Measurements from ENCODE around the gene MATN1. TPM values are rescaled to one million over a fixed set of nuclear protein-coding genes. Genes with fewer than 3 reads are reported as not detected.

Gene MATN1
- total RNA-seq, 1 experiment from 2014 or later = 0.24 TPM

DNA sequence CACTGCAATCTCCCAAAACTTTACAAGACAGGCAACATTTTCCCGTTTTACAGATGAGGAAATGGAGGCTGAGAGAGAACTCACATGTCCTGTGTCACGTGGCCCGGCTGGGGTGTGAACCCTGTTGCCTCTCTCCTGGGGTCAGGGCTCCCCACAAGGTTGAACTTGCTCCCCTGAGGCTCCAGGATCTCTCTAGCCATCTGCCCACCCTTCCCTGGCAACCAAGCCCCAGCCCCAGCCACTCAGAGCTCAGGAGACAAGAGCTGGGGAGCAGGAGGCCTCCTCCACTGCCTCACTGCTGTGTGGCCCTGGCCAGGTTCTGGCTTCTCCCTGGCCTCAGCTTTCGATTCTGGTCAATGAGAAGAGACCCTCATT, 22.4 kb upstream of the MATN1 start:
- H3K4me3 Mint-ChIP-seq = no peak overlapping the region
- H3K36me3 Mint-ChIP-seq = no peaks in the 10 kb centered on the region
- ChIA-PET POLR2A (no interaction called here), CTCF (interaction anchor here (1.1 to 3.3 kb wide), 3 partner anchors 34 to 56 kb away, joined by 3 to 10 read pairs (median 8); no protein-coding TSS in a partner anchor)
- ATAC-seq = no peak
- H3K4me1 Mint-ChIP-seq = peaks cover 39% of the 10 kb centered on the region
- H3K9me3 Mint-ChIP-seq = no peaks in the 10 kb centered on the region
- H3K27me3 Mint-ChIP-seq (ENCODE audit: low read depth) = no peaks in the 10 kb centered on the region
- DNase-seq (ENCODE audit: low spot score) = no peak
- TF ChIP-seq, protein P1, sequence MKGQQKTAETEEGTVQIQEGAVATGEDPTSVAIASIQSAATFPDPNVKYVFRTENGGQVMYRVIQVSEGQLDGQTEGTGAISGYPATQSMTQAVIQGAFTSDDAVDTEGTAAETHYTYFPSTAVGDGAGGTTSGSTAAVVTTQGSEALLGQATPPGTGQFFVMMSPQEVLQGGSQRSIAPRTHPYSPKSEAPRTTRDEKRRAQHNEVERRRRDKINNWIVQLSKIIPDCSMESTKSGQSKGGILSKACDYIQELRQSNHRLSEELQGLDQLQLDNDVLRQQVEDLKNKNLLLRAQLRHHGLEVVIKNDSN (CRISPR knock-in tag; IDR thresholded peaks at IDR 0.05) = no peak
- no peak for TF ChIP-seq SMAD3 (CRISPR knock-in tag; IDR thresholded peaks at IDR 0.05; ENCODE audit: borderline replicate concordance)
- no peak for TF ChIP-seq EMX1 (CRISPR knock-in tag; IDR thresholded peaks at IDR 0.05)
- TF ChIP-seq, protein P2, sequence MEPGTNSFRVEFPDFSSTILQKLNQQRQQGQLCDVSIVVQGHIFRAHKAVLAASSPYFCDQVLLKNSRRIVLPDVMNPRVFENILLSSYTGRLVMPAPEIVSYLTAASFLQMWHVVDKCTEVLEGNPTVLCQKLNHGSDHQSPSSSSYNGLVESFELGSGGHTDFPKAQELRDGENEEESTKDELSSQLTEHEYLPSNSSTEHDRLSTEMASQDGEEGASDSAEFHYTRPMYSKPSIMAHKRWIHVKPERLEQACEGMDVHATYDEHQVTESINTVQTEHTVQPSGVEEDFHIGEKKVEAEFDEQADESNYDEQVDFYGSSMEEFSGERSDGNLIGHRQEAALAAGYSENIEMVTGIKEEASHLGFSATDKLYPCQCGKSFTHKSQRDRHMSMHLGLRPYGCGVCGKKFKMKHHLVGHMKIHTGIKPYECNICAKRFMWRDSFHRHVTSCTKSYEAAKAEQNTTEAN (CRISPR knock-in tag; IDR thresholded peaks at IDR 0.05) = no peak
- no peak for TF ChIP-seq ATF1 (CRISPR knock-in tag; IDR thresholded peaks at IDR 0.05)
- no peak for TF ChIP-seq CBFB (CRISPR knock-in tag; IDR thresholded peaks at IDR 0.05; ENCODE audit: low read depth)
- no peak for TF ChIP-seq RELA (CRISPR knock-in tag; IDR thresholded peaks at IDR 0.05; ENCODE audit: borderline replicate concordance)
- TF ChIP-seq JUN (CRISPR knock-in tag; IDR thresholded peaks at IDR 0.05) = no peak
- TF ChIP-seq, protein P3, sequence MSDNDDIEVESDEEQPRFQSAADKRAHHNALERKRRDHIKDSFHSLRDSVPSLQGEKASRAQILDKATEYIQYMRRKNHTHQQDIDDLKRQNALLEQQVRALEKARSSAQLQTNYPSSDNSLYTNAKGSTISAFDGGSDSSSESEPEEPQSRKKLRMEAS (CRISPR knock-in tag; IDR thresholded peaks at IDR 0.05) = no peak
- TF ChIP-seq MXD4 (CRISPR knock-in tag; IDR thresholded peaks at IDR 0.05; ENCODE audit: borderline replicate concordance) = no peak
- TF ChIP-seq, protein P4, sequence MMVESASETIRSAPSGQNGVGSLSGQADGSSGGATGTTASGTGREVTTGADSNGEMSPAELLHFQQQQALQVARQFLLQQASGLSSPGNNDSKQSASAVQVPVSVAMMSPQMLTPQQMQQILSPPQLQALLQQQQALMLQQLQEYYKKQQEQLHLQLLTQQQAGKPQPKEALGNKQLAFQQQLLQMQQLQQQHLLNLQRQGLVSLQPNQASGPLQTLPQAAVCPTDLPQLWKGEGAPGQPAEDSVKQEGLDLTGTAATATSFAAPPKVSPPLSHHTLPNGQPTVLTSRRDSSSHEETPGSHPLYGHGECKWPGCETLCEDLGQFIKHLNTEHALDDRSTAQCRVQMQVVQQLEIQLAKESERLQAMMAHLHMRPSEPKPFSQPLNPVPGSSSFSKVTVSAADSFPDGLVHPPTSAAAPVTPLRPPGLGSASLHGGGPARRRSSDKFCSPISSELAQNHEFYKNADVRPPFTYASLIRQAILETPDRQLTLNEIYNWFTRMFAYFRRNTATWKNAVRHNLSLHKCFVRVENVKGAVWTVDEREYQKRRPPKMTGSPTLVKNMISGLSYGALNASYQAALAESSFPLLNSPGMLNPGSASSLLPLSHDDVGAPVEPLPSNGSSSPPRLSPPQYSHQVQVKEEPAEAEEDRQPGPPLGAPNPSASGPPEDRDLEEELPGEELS (CRISPR knock-in tag; IDR thresholded peaks at IDR 0.05) = no peak
- no peak overlapping the region for H3K27ac Mint-ChIP-seq

DNA sequence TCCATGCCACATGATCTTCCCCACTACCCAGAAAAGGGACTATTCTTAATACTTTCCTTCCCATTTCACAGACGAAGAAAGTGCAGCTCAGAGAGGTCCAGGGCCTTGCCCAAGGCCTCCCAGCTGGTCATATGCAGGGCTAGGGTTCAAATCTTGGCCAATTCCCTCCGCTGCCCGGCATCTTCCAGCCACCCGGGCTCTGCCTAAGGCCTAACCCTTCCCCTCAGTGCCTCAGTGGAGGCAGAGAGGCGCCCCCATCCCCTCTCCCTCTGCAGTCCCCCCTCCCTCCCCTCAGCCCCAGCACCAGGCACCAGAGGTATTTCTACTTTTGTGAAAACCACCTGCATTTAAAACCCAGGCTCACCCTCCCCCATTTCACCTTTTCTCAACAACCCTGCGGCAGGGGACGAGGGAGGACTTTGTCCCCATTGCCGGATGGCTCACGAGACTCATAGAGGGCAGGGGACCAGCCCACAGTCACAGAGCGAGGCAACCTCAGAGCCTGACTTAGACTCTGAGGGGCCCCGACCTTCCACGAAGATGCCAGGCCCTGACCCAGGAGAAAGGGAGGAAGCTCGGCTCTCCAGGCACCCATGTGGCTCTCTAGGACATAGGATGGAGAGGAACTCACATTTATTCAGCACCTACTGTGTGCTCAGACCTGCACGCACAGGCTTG, 21.9 kb upstream of the MATN1 start:
- ATAC-seq = no peak
- POLR2A ChIA-PET = no interaction called here
- Mint-ChIP-seq H3K4me1 (peaks cover 41% of the 10 kb centered on the region), H3K36me3 (no peaks in the 10 kb centered on the region), H3K27me3 (ENCODE audit: low read depth) (no peaks in the 10 kb centered on the region), H3K4me3 (no peak overlapping the region), H3K27ac (no peak overlapping the region), H3K9me3 (no peaks in the 10 kb centered on the region)
- DNase-seq (ENCODE audit: low spot score) = no peak
- CTCF ChIA-PET = interaction anchor here (0.6 to 3.3 kb wide), 5 partner anchors 26 to 1775 kb away, joined by 3 to 10 read pairs (median 3); no protein-coding TSS in a partner anchor
- TF ChIP-seq, protein P5, sequence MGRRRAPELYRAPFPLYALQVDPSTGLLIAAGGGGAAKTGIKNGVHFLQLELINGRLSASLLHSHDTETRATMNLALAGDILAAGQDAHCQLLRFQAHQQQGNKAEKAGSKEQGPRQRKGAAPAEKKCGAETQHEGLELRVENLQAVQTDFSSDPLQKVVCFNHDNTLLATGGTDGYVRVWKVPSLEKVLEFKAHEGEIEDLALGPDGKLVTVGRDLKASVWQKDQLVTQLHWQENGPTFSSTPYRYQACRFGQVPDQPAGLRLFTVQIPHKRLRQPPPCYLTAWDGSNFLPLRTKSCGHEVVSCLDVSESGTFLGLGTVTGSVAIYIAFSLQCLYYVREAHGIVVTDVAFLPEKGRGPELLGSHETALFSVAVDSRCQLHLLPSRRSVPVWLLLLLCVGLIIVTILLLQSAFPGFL (CRISPR knock-in tag; IDR thresholded peaks at IDR 0.05; ENCODE audit: borderline replicate concordance) = no peak
- TF ChIP-seq ZNF219 (CRISPR knock-in tag; IDR thresholded peaks at IDR 0.05; ENCODE audit: borderline replicate concordance) (no peak), OVOL2 (CRISPR knock-in tag; IDR thresholded peaks at IDR 0.05; ENCODE audit: borderline replicate concordance) (no peak), FOXP1 (CRISPR knock-in tag; IDR thresholded peaks at IDR 0.05; ENCODE audit: borderline replicate concordance) (no peak), SMAD4 (CRISPR knock-in tag; IDR thresholded peaks at IDR 0.05) (no peak), ZNF671 (CRISPR knock-in tag; IDR thresholded peaks at IDR 0.05) (no peak), ZBTB21 (CRISPR knock-in tag; IDR thresholded peaks at IDR 0.05; ENCODE audit: borderline replicate concordance) (no peak), ETV6 (CRISPR knock-in tag; IDR thresholded peaks at IDR 0.05) (no peak), NR1H2 (CRISPR knock-in tag; IDR thresholded peaks at IDR 0.05) (no peak)
- TF ChIP-seq, protein P6, sequence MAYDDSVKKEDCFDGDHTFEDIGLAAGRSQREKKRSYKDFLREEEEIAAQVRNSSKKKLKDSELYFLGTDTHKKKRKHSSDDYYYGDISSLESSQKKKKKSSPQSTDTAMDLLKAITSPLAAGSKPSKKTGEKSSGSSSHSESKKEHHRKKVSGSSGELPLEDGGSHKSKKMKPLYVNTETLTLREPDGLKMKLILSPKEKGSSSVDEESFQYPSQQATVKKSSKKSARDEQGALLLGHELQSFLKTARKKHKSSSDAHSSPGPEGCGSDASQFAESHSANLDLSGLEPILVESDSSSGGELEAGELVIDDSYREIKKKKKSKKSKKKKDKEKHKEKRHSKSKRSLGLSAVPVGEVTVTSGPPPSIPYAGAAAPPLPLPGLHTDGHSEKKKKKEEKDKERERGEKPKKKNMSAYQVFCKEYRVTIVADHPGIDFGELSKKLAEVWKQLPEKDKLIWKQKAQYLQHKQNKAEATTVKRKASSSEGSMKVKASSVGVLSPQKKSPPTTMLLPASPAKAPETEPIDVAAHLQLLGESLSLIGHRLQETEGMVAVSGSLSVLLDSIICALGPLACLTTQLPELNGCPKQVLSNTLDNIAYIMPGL (CRISPR knock-in tag; IDR thresholded peaks at IDR 0.05) = no peak
- TF ChIP-seq, protein P7, sequence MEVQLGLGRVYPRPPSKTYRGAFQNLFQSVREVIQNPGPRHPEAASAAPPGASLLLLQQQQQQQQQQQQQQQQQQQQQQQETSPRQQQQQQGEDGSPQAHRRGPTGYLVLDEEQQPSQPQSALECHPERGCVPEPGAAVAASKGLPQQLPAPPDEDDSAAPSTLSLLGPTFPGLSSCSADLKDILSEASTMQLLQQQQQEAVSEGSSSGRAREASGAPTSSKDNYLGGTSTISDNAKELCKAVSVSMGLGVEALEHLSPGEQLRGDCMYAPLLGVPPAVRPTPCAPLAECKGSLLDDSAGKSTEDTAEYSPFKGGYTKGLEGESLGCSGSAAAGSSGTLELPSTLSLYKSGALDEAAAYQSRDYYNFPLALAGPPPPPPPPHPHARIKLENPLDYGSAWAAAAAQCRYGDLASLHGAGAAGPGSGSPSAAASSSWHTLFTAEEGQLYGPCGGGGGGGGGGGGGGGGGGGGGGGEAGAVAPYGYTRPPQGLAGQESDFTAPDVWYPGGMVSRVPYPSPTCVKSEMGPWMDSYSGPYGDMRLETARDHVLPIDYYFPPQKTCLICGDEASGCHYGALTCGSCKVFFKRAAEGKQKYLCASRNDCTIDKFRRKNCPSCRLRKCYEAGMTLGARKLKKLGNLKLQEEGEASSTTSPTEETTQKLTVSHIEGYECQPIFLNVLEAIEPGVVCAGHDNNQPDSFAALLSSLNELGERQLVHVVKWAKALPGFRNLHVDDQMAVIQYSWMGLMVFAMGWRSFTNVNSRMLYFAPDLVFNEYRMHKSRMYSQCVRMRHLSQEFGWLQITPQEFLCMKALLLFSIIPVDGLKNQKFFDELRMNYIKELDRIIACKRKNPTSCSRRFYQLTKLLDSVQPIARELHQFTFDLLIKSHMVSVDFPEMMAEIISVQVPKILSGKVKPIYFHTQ (CRISPR knock-in tag; IDR thresholded peaks at IDR 0.05) = no peak

Measured in WTC11 (cell line).